HUES64 (cell line): Measurements from ENCODE around the gene SDK2.

Source experiments
- H3K27ac ChIP-seq: 2 replicates; pipeline ENCODE4 v1.7.0; 2013; ENCODE audit warnings: low read depth, low read length, inconsistent platforms
- H3K27me3 ChIP-seq: 2 replicates; pipeline ENCODE4 v1.6.1; 2013; ENCODE audit warnings: mild to moderate bottlenecking, low read length; ENCODE audit not compliant: insufficient read depth
- H3K36me3 ChIP-seq: 2 replicates; pipeline ENCODE4 v1.6.1; 2013; ENCODE audit warnings: mild to moderate bottlenecking, low read length; ENCODE audit not compliant: insufficient read depth
- H3K4me1 ChIP-seq: 2 replicates; pipeline ENCODE4 v1.6.1; 2013; ENCODE audit warnings: mild to moderate bottlenecking, low read length, moderate library complexity; ENCODE audit not compliant: insufficient read depth
- H3K4me3 ChIP-seq: 2 replicates; pipeline ENCODE4 v1.5.1; 2013; ENCODE audit warnings: mild to moderate bottlenecking, low read length, moderate library complexity
- H3K9ac ChIP-seq: 2 replicates; pipeline ENCODE4 v1.6.1; 2013; ENCODE audit warnings: mild to moderate bottlenecking, low read depth, low read length
- H3K9me3 ChIP-seq: 2 replicates; pipeline ENCODE4 v1.6.1; 2013; ENCODE audit warnings: low read depth, low read length; ENCODE audit not compliant: insufficient read depth
- WGBS: fragments of 150-250, 120-280 bp; methylation state at CpG from one replicate; pipeline ENCODE4 v1.1.7; 2013; ENCODE audit warnings: missing lambda C conversion rate; 5-methylcytosine and 5-hydroxymethylcytosine counted together

SDK2 gene

DNA sequence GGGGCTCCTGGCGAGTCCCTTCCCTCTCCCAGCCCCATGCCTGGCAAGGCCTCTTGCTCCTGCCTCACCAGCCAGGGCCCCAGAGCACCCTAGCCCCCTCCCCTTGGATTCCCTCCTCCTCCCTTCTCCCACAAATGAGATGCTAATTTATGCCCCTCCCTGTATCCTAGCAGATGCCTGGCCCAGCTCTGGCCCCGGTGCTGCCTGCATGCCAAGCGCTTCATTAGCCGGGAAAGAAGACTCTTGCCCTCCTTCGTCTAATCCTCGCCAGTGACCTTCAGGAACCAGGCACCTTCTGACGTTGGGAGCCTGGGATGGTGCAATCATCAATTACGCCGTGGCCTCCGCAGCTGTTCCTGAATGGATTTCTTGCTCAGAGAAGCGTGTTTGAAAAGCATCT is 127.8 kb downstream of the SDK2 start:
- no peaks in the 10 kb centered on the region for H3K36me3 ChIP-seq
- H3K27me3 ChIP-seq = no peaks in the 10 kb centered on the region
- no peaks in the 10 kb centered on the region for H3K4me1 ChIP-seq
- no peaks in the 10 kb centered on the region for H3K9me3 ChIP-seq
- 87% methylated on average over 11 of the region's 11 CpGs for WGBS
- no peak overlapping the region for H3K9ac ChIP-seq
- no peak overlapping the region for H3K27ac ChIP-seq
- no peak overlapping the region for H3K4me3 ChIP-seq

DNA sequence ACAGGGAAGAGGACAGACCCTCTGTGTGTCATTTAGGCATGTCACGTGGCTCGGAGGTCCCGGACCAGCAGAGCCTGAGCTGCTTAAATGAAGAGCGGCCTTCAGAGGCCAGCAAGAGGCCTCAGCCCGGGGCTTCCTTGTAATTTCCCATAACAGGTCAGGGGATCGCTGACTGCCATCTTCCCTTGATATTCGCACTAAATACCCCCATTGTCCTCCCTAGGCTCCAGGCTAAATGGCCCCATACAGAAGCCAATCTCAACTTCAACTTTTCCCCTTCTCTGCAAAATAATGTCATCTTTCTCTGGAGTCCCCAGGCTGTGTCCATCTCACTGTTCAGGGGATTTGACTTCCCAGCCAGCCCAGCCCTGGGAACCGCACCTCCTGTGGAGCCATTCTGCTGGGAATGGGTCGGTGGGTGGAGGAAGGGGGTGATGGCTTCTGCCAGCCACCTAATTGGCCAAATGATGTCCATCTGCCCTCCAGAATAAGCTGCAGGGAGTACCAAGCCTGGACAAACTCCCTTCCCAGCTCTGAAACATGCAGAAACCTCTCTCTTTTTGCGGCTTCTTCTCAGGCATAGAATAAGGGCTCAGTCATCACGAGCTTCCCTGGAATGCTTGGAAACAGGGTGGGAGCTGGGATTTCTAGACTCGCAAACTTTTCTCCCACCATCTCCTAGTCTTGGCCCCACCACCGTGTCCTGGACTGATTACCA is 129.9 kb downstream of the SDK2 start:
- no peak overlapping the region for H3K4me3 ChIP-seq
- H3K4me1 ChIP-seq = no peaks in the 10 kb centered on the region
- no peaks in the 10 kb centered on the region for H3K27me3 ChIP-seq
- H3K9me3 ChIP-seq = no peaks in the 10 kb centered on the region
- H3K36me3 ChIP-seq = no peaks in the 10 kb centered on the region
- 89% methylated on average over 13 of the region's 13 CpGs for WGBS
- H3K9ac ChIP-seq = no peak overlapping the region
- H3K27ac ChIP-seq = no peak overlapping the region

DNA sequence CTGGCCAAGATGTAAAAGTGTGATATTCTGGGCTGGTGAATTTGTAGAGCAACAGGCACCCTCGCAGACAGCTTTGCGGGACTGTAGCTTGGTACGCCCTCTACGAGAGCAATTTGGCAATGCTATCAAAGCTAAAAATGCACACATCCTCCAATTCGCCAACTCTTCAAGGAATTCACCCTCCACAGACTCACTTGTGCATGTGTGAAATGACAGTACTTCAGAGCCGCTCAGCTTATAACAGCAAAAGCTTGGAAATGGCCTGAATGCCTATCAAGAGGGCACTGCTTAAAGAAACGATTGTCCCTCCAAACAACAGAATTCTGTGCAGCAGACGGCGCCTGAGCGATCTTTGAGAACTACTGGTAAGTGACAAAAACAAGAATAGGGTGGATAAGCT is 130.8 kb downstream of the SDK2 start:
- Histone ChIP-seq H3K4me1 (no peaks in the 10 kb centered on the region), H3K9me3 (no peaks in the 10 kb centered on the region), H3K27me3 (no peaks in the 10 kb centered on the region), H3K27ac (no peak overlapping the region), H3K36me3 (no peaks in the 10 kb centered on the region), H3K9ac (no peak overlapping the region), H3K4me3 (no peak overlapping the region)
- 92% methylated on average over 10 of the region's 10 CpGs for WGBS

DNA sequence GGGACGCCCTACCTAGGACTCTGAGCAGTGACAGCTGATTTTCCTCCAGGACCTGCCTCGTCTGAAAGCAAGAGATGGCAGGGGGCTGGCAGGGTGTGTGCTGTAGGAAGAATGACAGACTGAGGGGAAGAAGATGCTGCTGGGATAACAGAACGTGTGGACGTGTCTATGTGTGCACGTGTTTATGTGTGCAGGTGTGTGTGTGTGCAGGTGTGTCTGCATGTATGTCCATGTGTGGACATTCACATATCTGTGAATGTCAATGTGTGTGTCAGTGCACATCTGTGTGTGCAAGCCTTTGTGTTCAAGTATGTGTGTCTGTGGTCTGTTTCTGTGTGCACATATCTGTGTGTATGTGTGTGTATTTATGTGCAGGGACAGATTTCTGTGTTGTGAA is 132.5 kb downstream of the SDK2 start:
- WGBS = 89% methylated on average over 5 of the region's 5 CpGs
- H3K27ac ChIP-seq = no peak overlapping the region
- no peaks in the 10 kb centered on the region for H3K9me3 ChIP-seq
- H3K4me1 ChIP-seq = no peaks in the 10 kb centered on the region
- no peak overlapping the region for H3K4me3 ChIP-seq
- no peak overlapping the region for H3K9ac ChIP-seq
- no peaks in the 10 kb centered on the region for H3K36me3 ChIP-seq
- no peaks in the 10 kb centered on the region for H3K27me3 ChIP-seq

DNA sequence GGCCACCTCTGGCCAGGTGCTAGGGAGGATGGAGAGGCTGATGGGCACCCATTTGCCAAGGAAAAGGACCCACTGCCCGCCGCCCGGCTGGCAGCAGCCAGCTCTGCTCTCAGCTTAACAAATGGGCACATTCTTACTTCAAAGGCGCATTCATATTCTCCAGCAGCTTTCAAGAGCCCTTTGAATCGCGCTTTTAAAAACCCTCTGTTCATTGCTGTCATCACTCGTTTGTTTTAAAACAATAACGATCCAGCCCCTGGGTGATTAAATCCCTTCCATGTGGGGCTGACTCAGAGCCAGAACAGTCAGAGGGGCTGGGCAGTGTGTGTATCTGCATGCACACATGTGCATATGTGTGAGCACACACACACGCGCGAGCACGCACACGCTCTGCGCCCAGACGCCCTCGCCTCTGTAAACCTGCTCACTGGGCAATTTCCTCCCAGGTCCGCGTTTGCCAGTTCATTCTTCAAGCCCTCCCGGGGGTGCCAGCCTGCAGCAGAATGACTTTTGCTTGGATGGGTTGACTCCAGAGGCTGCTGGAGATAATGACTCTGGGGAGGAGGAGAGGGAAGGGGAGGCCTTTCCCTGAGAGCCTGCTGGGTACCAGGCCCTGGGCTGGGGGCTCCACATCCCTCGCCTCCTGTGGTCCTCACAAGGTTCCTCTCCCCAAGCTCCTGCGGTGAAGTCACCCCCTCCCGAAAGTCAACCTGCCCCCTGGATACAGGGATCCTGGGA is 133.1 kb downstream of the SDK2 start:
- Histone ChIP-seq H3K9me3 (no peaks in the 10 kb centered on the region), H3K9ac (no peak overlapping the region), H3K4me3 (no peak overlapping the region), H3K36me3 (no peaks in the 10 kb centered on the region), H3K27me3 (no peaks in the 10 kb centered on the region), H3K4me1 (no peaks in the 10 kb centered on the region), H3K27ac (no peak overlapping the region)
- 89% methylated on average over 22 of the region's 22 CpGs for WGBS

DNA sequence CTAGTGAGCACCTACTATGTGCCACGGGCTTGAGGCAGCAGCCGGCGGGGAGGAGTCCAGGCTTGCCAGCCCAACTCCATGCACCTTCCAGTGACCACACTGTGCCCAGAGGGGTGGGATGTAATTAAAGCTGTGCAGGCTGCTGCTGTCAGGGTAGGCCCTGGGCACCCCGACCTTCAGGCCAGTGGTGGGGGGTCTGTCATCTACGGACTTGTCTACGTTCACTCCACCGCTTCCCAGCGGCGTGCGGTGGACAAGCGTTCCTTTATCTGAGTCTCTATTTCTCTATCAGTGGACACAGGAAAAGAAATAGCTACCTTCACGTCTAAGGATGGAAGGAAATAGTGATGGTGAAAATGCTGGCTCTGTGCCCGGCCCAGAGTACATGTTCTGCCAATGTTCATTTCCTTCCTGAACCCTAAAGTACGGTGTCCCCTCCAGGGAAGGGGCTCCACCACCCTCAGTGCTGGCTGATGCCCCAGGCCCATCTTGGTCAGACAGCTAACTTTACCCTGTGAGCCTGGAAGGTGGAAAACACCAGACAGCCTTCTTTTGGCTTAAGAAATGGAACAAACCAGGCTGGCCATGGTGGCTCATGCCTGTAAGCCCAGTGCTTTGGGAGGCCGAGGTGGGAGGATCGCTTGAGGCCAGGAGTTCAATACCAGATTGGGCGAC is 135.2 kb downstream of the SDK2 start:
- Histone ChIP-seq H3K4me3 (no peak overlapping the region), H3K27me3 (no peaks in the 10 kb centered on the region), H3K9ac (no peak overlapping the region), H3K27ac (no peak overlapping the region), H3K4me1 (no peaks in the 10 kb centered on the region), H3K36me3 (no peaks in the 10 kb centered on the region), H3K9me3 (no peaks in the 10 kb centered on the region)
- 95% methylated on average over 16 of the region's 17 CpGs for WGBS

DNA sequence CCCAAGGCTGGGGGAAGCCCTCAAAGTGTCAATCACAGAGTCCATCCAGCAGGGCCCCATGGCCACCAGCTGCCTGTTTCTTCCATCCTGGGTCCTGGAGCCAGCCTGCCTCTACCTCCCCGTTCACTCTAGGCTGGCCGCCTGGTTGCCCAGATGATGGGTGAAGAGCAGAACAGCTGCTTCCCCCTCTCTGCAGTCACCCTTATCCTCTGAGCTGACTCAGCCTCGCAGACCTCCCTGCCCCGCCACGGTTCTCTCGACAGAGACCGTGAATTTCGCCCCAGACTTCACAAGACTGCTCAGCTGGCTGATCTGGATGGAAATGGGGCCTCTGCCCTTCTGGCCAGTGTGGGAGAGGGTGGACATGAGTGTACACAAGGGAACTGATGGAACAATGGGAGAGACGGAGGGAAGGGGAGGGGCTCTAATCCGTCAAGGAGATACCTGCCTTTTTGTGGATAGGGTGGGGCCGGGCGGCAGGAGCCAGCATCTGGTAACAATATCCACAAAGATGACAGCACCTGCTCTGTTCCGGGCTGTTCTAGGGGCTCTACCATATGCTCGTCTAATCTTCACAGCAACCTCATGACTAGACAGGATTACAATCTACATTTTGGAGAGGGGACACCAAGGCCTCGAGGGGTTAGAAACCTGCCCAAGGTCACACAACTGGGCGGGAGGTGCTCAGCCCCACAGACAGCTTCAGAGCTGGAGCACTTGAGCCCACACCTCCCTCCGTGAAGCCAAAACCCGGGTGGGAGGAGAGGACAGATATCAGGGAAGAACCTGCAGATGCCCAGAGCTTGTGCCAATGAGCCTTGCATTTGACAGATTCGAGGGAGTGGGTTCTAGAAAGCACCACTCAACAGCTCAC is 136.0 kb downstream of the SDK2 start:
- no peaks in the 10 kb centered on the region for H3K9me3 ChIP-seq
- no peak overlapping the region for H3K4me3 ChIP-seq
- H3K27me3 ChIP-seq = no peaks in the 10 kb centered on the region
- no peak overlapping the region for H3K27ac ChIP-seq
- no peaks in the 10 kb centered on the region for H3K36me3 ChIP-seq
- H3K9ac ChIP-seq = no peak overlapping the region
- H3K4me1 ChIP-seq = no peaks in the 10 kb centered on the region
- 88% methylated on average over 19 of the region's 19 CpGs for WGBS

DNA sequence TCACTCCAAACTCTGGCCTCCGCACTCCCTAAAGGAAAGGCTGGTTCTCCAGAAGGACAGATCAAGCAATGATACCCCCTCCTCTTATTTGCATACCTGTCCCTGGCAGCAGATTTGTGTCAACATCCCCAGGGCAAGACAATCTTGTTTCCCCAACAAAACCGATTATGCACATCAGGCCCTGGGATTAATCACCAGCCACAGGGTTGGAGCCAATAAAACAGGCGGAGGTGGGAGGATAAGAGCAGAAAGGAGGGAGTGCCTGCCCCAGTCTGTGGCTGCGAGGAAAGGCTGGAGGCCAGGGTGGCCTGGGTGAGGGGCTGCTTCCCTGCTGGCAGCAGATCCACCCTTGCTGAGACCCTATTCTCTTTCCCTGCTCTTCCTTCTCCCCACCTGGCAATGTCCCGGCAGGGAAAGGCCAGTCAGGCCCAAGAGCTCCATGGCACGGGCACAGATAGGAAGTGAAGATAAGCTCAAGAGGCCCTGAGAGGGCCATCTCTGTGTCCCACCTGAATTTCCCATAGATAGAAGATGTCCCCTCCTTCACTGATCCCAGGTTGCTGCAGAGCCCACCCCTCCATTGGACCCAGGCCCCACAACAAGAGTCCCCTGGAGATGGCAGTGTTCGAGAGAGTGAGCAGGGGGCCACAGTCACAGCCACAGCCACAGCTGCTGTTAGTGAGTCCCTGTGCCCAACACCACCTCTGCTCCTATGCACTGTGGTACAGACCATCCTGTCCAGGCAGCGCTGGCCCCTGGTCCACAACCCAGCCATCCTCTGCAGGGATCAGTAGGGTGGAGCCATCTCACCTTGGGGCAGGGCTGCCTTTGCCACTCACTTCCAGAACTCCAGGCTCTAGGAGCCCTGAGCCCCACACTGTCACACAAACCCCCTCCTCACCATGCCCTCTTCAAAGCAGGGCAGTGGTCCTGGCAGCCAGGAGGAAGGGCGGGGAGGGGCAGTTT is 137.5 kb downstream of the SDK2 start:
- no peaks in the 10 kb centered on the region for H3K9me3 ChIP-seq
- H3K27ac ChIP-seq = no peak overlapping the region
- no peaks in the 10 kb centered on the region for H3K27me3 ChIP-seq
- H3K4me1 ChIP-seq = no peaks in the 10 kb centered on the region
- WGBS = 80% methylated on average over 9 of the region's 9 CpGs
- no peak overlapping the region for H3K4me3 ChIP-seq
- no peaks in the 10 kb centered on the region for H3K36me3 ChIP-seq
- no peak overlapping the region for H3K9ac ChIP-seq

DNA sequence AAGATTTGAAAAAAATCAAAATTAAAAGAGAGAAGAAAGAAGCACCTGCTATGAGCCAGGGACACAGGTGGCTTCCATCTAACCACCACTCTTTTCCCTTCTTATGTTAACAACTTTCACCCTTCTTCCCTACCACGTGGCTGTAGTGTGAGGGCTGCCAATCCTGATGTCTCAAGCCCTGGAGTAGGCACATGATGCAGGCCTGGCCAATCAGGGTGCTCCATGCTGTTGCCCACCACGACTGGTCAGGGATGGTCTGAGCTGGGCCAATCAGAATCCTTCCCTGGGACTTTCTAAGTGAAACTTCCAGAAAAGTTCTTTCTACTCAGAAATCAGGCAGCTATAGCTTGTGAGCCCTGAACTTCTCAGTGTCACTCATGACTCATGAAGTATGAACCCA is 140.7 kb downstream of the SDK2 start:
- H3K4me3 ChIP-seq = no peak overlapping the region
- H3K36me3 ChIP-seq = no peaks in the 10 kb centered on the region
- H3K9ac ChIP-seq = no peak overlapping the region
- no peaks in the 10 kb centered on the region for H3K4me1 ChIP-seq
- no peaks in the 10 kb centered on the region for H3K27me3 ChIP-seq
- WGBS = 44% methylated on average over 2 of the region's 2 CpGs
- no peaks in the 10 kb centered on the region for H3K9me3 ChIP-seq
- H3K27ac ChIP-seq = no peak overlapping the region

DNA sequence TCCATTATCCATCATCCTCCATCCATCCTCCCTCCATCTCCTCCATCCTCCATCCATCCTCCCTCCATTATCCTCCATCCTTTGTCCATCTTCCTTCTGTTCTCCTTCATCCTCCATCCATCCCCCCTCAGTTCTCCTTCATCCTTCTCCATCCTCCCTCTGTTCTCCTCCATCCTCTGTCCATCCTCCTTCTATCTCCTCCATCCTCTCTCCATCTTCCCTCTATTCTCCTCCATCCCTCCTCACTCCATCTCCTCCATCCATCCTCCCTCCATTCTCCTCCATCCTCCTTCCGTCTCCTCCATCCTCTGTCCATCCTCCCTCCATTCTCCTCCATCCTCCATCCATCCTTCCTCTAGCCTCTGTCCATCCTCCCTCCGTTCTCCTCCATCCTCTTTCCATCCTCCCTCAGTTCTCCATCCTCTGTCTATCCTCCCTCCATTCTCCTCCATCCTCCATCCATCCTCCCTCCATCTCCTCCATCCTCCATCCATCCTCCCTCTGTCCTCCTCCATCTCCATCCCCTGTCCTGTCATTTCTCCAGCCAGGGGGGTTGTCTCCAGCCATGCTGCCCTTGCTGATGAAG is 143.7 kb downstream of the SDK2 start:
- H3K27me3 ChIP-seq = no peaks in the 10 kb centered on the region
- WGBS = 70% methylated on average over 2 of the region's 2 CpGs

More for the DNA sequence above, 143.7 kb downstream of the SDK2 start:
- Histone ChIP-seq H3K36me3 (no peaks in the 10 kb centered on the region), H3K27ac (no peak overlapping the region), H3K9me3 (no peaks in the 10 kb centered on the region), H3K4me3 (no peak overlapping the region), H3K4me1 (no peaks in the 10 kb centered on the region), H3K9ac (no peak overlapping the region)
